ENCODE data around the gene CLDND2.
"Not testable (repeated sequence)": the region's sequence is repeated elsewhere in the genome, so short reads cannot be mapped to it uniquely, and the experiment has no call there.

The CLDND2 gene

GRCh38 chr19:51407511-51408131 is 38.8 kb upstream of the CLDND2 start:
- H3K4me3 ChIP-seq (ENCODE audit: low read depth, low read length), result no peak overlapping the region
- DNase-seq (ENCODE audit: low read depth), result peak; percentile 64
- TF ChIP-seq CTCF (IDR thresholded peaks at IDR 0.05; ENCODE audit: insufficient read depth, low read depth, low read length, missing control alignments), result peak; percentile 74

- DNase-seq (ENCODE audit: low read depth), result no peak
- TF ChIP-seq CTCF (IDR thresholded peaks at IDR 0.05; ENCODE audit: insufficient read depth, low read depth, low read length, missing control alignments), result no peak
- no peak overlapping the region for H3K4me3 ChIP-seq (ENCODE audit: low read depth, low read length)
Measured at GRCh38 chr19:51402117-51402516, 33.3 kb upstream of the CLDND2 start.

GRCh38 chr19:51399936-51400335 is 31.1 kb upstream of the CLDND2 start:
- DNase-seq (ENCODE audit: low read depth), result not testable (repeated sequence)

GRCh38 chr19:51399231-51399630 is 30.4 kb upstream of the CLDND2 start:
- no peak overlapping the region for H3K4me3 ChIP-seq (ENCODE audit: low read depth, low read length)
- TF ChIP-seq CTCF (IDR thresholded peaks at IDR 0.05; ENCODE audit: insufficient read depth, low read depth, low read length, missing control alignments), result no peak
- no peak for DNase-seq (ENCODE audit: low read depth)

More at GRCh38 chr19:51399936-51400335, 31.1 kb upstream of the CLDND2 start:
- not testable (repeated sequence) for H3K4me3 ChIP-seq (ENCODE audit: low read depth, low read length)

DNA sequence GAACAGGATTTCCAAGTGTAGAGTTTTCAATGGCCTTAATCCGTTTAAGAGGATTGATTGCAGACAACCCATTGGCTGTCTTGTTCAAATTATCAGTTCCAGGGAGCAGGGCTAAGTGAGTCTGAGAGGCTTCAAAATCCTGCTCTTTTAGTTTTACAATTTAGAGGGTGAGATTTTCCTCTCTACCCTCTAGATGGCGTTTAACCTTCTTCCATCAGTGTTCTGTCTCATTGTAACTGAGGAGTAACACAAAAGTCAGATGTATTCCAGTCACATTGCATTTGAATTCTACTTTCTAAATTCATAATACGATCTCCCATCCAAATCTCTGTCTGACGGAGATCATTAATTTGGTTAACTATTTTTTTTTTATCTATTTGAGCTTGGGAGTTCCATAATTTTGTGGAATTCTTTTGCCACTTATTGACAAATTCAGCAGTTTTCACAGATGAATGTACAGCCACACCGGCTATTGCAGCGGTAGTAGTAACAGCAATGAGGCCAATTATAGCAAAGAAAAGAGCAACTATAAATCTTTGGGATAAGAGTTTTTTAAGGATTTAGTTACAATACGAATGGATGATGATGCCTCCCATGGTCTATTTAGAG is 29.4 kb upstream of the CLDND2 start:
- DNase-seq (ENCODE audit: low read depth), result peak; percentile 44
- H3K4me3 ChIP-seq (ENCODE audit: low read depth, low read length), result no peak overlapping the region
- peak; percentile 61 for TF ChIP-seq CTCF (IDR thresholded peaks at IDR 0.05; ENCODE audit: insufficient read depth, low read depth, low read length, missing control alignments)

- not testable (repeated sequence) for DNase-seq (ENCODE audit: low read depth); H3K4me3 ChIP-seq (ENCODE audit: low read depth, low read length)
Measured at GRCh38 chr19:51397453-51397852, 28.6 kb upstream of the CLDND2 start.

DNA sequence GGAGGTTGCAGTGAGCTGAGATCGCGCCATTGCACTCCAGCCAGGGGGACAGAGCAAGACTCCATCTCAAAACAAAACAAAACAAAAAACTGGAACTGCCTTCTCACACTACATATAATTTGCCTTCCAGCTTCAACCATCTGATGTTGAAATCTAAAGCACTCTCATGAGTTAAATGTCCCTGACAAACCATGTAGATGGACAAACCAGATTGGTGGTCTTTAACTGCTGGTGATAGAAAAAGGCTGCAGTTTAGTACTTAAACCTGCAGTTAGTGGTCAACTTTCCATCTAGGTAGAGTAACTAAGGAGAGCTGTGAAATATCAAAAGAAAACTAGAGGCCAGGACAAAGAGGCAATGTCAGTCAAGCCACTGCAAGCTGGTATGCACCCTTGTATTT is 27.4 kb upstream of the CLDND2 start:
- no peak overlapping the region; the same call in 1 of the 2 replicates for H3K4me3 ChIP-seq (ENCODE audit: low read depth, low read length)
- no peak for DNase-seq (ENCODE audit: low read depth)
- no peak for TF ChIP-seq CTCF (IDR thresholded peaks at IDR 0.05; ENCODE audit: insufficient read depth, low read depth, low read length, missing control alignments)
